ENCODE results near the gene CSRP2.

Gene CSRP2

GRCh38 chr12:76891609-76892008, 12.8 kb upstream of the CSRP2 start:
- no peak for DNase-seq (ENCODE audit: low spot score)

DNA sequence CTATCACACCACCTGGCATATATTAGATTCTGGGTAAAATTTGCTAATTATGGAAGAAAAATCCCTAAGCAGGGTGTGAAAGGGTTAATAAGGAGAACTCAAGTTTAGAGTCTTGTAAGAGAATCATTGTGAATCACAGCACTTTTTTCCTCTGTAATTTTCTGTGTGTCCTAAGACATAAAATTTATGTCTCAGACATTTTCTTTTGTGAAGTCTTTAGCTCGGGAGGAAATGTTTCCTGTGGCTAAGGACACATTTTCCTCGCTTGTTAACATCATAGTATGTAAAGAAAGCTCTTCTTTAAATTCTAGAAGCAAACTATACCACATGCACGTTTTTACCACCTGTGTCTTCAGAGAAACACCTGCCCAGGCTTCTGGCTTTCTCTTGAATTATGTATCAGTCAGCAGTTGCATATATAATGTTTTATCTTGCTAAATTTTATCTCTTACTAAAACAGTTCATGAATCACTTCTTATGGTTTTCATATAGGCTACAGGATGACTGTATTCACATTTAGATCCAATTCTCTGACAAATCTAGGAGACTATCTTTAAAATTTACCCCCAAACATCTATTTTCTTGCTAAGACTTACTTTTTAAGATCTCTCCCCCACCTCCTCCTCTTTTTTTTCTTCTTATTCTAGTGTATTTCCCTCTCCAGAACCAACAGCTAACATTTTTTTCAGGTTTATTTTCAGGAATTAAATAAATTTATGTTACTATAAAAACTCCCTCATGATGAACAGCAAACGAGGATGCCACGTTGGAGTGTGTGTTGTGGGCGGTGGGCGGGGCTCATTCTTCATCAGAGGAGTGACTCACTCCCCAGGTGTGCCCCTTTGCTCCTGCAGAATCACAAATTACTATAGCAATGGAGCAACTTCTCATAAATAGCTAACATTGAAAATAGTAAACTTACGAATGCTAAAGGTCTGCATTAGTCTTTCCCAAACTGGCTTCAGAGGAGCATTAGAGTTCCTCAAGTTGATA, 11.6 kb upstream of the CSRP2 start:
- DNase-seq (ENCODE audit: low spot score) = no peak

DNA sequence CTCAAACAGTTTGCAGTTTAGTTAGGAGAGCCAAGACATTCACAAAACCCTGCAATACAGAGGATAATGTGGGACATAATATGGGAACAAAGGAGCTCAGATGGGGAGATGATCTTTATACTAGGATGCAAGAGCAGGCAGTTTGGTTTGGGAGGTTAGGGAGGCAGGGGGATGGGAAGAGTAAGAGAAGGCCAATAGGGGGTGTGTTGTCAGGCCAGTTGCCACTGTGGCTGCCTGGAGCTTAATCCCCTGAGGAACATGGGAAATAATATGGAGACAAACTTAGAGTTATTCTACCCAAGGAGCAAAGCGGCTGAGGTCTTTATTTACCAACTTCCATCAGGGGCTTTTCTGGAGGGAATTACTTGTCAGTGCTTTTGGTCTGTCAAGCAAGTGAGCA, 10.0 kb upstream of the CSRP2 start:
- DNase-seq (ENCODE audit: low spot score) = no peak

GRCh38 chr12:76883811-76884210, 5.0 kb upstream of the CSRP2 start:
- DNase-seq (ENCODE audit: low spot score) = no peak

GRCh38 chr12:76883151-76883550, 4.3 kb upstream of the CSRP2 start:
- peak; percentile 61 for DNase-seq (ENCODE audit: low spot score)

DNA sequence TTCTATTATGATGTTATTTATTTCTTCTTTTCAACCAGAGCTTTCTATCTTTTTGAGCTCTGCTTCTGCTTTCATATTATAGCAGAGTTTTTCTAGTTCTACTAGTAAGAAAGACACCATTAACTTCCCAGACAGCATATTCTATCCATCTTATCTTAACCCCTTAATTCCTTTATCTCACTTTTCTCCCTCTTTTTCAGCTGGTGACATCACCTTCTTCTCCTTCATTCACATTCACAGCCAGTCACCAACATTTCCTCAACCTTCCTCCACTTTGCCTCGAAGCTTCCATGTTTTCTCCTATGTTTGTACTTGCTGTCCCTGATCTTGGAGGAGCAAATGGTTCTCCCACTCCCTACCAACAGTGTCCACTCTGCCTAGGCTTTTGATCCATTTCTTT, 3.5 kb upstream of the CSRP2 start:
- DNase-seq (ENCODE audit: low spot score) = no peak

- DNase-seq (ENCODE audit: low spot score) = no peak
Measured at GRCh38 chr12:76881142-76881541, 2.3 kb upstream of the CSRP2 start.

DNA sequence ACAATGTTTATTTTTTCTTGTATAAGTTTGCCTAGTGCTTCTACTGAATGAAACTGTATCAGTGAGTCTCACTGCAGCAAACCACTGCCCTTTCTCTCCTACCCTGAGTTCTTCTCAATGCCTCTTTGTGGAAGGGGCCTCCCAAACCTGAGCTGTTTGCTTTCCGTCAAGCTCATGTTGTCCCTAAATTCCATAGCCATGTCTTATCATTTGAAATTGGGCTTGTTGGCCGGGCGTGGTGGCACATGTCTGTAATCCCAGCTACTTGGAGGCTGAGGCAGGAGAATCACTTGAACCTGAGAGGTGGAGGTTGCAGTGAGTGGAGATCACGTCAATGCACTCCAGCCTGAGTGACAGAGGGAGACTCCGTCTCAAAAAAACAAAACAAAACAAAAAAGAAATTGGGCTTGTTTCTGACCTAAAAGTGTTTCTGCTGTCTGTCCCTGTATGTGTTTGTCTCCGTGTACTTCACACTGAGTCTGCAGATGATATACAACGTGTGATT, 1.8 kb upstream of the CSRP2 start:
- no peak for DNase-seq (ENCODE audit: low spot score)

GRCh38 chr12:76879710-76880518, 1.1 kb upstream of the CSRP2 start:
- DNase-seq (ENCODE audit: low spot score) = no peak

- peak; percentile 33 for DNase-seq (ENCODE audit: low spot score)
Measured at GRCh38 chr12:76878099-76878898, 520 bp downstream of the CSRP2 start.

GRCh38 chr12:76876696-76877229, 2.1 kb downstream of the CSRP2 start:
- no peak for DNase-seq (ENCODE audit: low spot score)

GRCh38 chr12:76874491-76875190, 4.2 kb downstream of the CSRP2 start:
- no peak for DNase-seq (ENCODE audit: low spot score)

GRCh38 chr12:76874027-76874426, 4.8 kb downstream of the CSRP2 start:
- no peak for DNase-seq (ENCODE audit: low spot score)

- DNase-seq (ENCODE audit: low spot score) = no peak
Measured at GRCh38 chr12:76872415-76872814, 6.4 kb downstream of the CSRP2 start.

DNA sequence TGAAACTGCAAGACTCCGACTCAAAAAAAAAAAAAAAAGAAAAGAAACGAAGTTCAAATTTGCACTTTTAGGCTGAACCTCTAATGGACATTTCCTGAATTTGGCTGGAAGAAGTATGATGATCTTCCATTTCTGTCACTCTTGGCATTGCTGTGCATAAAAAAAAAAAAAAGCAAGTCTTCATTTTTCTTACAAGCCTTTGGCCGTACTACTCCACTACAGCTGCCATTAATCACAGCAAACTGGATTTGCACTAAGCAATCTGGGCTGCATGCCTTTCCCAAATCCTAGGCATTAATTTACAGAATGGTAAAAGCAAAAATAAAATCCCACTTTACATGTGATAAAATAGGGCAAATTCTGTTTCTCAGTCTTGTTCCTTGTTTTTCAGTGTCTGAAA, 7.1 kb downstream of the CSRP2 start:
- DNase-seq (ENCODE audit: low spot score) = no peak

DNA sequence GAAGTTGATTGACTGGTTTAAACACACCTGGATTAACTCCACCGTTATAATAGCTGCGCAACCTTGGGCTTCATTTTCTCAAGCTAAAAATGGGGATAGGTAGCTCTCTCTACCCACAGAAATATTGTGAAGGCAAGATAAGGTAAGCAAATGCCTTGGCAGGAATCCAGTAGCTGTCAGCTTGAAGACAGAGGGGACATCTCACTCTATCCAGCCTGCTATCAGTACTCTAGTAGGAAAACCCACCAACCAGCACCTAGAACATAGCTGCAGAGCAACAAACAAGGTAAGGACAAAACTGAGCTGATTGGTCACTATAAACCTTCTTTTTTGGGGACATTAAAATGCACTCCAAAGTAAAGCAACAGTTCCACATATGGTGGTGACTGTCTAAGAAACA, 7.7 kb downstream of the CSRP2 start:
- DNase-seq (ENCODE audit: low spot score) = no peak

DNA sequence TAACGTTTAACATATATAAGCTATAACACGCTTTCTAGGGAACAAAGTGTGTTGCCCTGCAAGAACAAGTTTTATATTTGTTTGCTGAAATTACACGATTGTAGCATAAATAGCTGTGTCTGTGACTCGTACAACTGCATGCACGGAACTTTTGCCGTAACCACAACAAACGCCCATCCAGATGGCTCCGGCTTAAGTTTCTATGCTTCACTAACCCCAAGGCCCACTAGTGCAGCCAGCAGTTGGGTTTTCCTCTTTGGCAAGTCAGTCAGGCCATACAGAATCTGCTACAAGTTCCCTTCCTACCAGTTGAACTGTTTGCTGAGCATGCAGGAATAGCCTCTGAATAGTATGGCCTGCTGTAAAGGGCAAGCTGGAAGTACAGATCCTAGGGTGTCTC, 12.1 kb downstream of the CSRP2 start:
- DNase-seq (ENCODE audit: low spot score) = peak; percentile 76

GRCh38 chr12:76866151-76866567, 12.7 kb downstream of the CSRP2 start:
- DNase-seq (ENCODE audit: low spot score) = peak; percentile 21

DNA sequence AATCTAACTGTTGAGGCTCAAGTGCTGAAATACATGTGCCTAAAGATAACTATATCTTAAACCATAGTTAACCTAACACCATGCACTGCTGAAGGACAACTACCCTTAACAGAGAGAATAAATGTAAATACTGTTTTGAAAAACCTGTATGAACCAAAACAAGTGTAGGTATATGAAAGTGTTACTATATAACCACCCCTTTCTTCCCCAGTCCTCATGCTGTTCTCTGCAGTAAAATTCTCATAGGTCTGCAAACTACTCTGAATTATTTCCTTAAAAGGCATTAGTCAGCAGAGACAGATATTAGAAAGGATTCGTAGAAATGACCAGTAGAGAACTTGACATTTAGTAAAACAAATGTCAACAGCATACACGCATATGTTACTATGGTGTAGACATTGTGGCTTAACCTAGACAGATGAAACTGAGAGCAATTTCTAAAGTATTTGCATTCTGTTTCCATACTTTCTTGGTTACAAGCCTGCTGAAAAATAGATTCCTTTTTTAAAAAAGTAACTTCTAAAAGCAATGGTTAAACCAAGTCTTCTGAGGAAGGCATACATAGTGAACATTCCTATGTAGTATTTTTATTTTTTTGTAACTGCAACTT, 13.9 kb downstream of the CSRP2 start:
- no peak for DNase-seq (ENCODE audit: low spot score)

DNA sequence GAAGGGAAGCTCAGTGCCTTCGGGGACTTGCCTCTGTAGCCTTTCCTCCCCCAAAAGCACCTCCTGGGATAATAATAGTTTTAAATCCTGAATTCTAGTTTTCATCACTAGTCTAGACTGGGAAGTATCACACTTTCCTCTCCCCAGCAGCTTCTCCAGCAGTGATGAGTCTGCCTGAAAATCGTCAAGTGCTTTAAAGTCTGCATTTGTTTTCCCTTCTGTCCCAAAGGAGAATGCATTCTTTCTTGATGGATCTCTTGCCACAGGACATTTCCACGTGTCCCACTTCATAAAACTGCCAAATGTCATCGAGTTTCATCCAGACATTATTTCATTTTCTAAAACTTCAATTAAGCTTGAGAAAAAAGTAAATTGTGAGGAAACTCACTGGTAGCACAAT, 15.0 kb downstream of the CSRP2 start:
- peak; percentile 47 for DNase-seq (ENCODE audit: low spot score)

All from AG20443 (cell line).